Measurements from ENCODE around the gene SORBS1. TPM values are rescaled to one million over a fixed set of nuclear protein-coding genes. Genes with fewer than 3 reads are reported as not detected.

The SORBS1 gene
- total RNA-seq, 1 donor from 2014 or later, result 896 TPM

- Histone ChIP-seq H3K27me3 (ENCODE audit: low read depth) (no peaks in the 10 kb centered on the region), H3K9me3 (replicated peaks) (no peaks in the 10 kb centered on the region), H3K36me3 (no peaks in the 10 kb centered on the region), H3K27ac (replicated peaks) (peak overlapping the region; percentile 87), H3K4me3 (no peak overlapping the region), H3K4me1 (peaks cover 99% of the 10 kb centered on the region)
- intact Hi-C loops (cut with micrococcal nuclease), result no loop called here
- DNase-seq, result no peak
- TF ChIP-seq CTCF (IDR thresholded peaks at IDR 0.05; ENCODE audit: borderline replicate concordance), result no peak
Measured at GRCh38 chr10:95516774-95517373, 44.3 kb downstream of the SORBS1 start.

GRCh38 chr10:95513941-95514392 lies 47.2 kb downstream of the SORBS1 start:
- Histone ChIP-seq H3K4me1 (peaks cover 100% of the 10 kb centered on the region), H3K27me3 (ENCODE audit: low read depth) (no peaks in the 10 kb centered on the region), H3K36me3 (no peaks in the 10 kb centered on the region), H3K9me3 (replicated peaks) (no peaks in the 10 kb centered on the region), H3K27ac (replicated peaks) (peak overlapping the region; percentile 87), H3K4me3 (no peak overlapping the region)
- intact Hi-C loops (cut with micrococcal nuclease), result no loop called here
- no peak for DNase-seq
- no peak for TF ChIP-seq CTCF (IDR thresholded peaks at IDR 0.05; ENCODE audit: borderline replicate concordance)

- TF ChIP-seq CTCF (IDR thresholded peaks at IDR 0.05; ENCODE audit: borderline replicate concordance), result no peak
- H3K9me3 ChIP-seq (replicated peaks), result no peaks in the 10 kb centered on the region
- no peaks in the 10 kb centered on the region for H3K27me3 ChIP-seq (ENCODE audit: low read depth)
- peaks cover 100% of the 10 kb centered on the region for H3K4me1 ChIP-seq
- intact Hi-C loops (cut with micrococcal nuclease), result no loop called here
- H3K27ac ChIP-seq (replicated peaks), result peak overlapping the region; percentile 87
- no peak for DNase-seq
- H3K36me3 ChIP-seq, result no peaks in the 10 kb centered on the region
- no peak overlapping the region for H3K4me3 ChIP-seq
Measured at GRCh38 chr10:95513008-95513589, 48.1 kb downstream of the SORBS1 start.

DNA sequence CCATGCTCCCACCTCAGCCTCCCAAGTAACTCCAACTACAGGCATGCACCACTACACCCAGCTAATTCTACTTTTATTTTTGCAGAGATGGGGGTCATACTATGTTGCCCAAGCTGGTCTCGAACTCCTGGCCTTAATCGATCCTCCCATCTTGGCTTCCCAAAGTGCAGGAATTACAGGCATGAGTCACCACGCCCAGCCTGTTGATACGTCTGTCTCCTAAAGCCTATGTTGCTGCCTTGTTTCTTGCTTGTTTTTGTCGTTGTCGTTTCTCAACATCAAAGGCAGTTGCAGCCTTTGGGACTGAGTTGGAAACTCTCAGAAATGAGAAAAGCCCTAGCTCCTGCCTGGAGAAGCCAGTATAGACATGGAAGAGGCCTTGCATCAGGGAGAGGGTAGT lies 49.9 kb downstream of the SORBS1 start:
- H3K27ac ChIP-seq (replicated peaks), result peak overlapping the region; percentile 87
- H3K27me3 ChIP-seq (ENCODE audit: low read depth), result no peaks in the 10 kb centered on the region
- H3K9me3 ChIP-seq (replicated peaks), result no peaks in the 10 kb centered on the region
- no peak for TF ChIP-seq CTCF (IDR thresholded peaks at IDR 0.05; ENCODE audit: borderline replicate concordance)
- H3K36me3 ChIP-seq, result no peaks in the 10 kb centered on the region
- intact Hi-C loops (cut with micrococcal nuclease), result no loop called here
- peaks cover 100% of the 10 kb centered on the region for H3K4me1 ChIP-seq
- no peak overlapping the region for H3K4me3 ChIP-seq
- DNase-seq, result no peak

DNA sequence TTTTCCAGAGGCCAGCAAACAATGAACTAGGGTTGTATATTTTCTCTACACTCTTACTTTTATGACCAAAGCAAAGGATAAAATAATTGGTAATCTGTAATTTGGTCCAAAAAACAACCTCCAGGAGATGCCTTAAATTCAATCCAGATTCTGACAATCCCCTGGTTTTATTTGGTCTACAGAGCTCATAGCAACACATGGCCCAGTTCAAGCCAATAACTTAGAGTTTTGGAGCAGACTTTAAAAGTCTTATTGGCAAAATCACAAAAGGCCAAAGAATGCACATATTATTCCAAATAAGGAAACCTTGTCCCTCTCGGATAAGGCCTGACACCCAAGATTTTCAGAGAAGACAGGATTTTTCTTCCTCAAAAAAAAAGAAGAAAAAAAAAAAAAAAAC lies 51.9 kb downstream of the SORBS1 start:
- TF ChIP-seq CTCF (IDR thresholded peaks at IDR 0.05; ENCODE audit: borderline replicate concordance), result no peak
- Histone ChIP-seq H3K27me3 (ENCODE audit: low read depth) (no peaks in the 10 kb centered on the region), H3K9me3 (replicated peaks) (no peaks in the 10 kb centered on the region), H3K4me1 (peaks cover 100% of the 10 kb centered on the region), H3K36me3 (no peaks in the 10 kb centered on the region), H3K27ac (replicated peaks) (peak overlapping the region; percentile 87), H3K4me3 (peak overlapping the region; percentile 40)
- DNase-seq, result no peak
- intact Hi-C loops (cut with micrococcal nuclease), result no loop called here

Data from left ventricle myocardium inferior (tissue), 1 donor.